DMS53 (cell line): Measurements from ENCODE around the gene OR1F1.
"Not testable (repeated sequence)": the region's sequence is repeated elsewhere in the genome, so short reads cannot be mapped to it uniquely, and the experiment has no call there.

ENCODE experiments used
- DNase-seq: peaks from one replicate; lab custom pipeline; 2025; lab: John Stamatoyannopoulos, UW

The OR1F1 gene

GRCh38 chr16:3150346-3151218 is 37.4 kb upstream of the OR1F1 start:
- DNase-seq: peak; percentile 98

GRCh38 chr16:3152027-3152276 is 36.1 kb upstream of the OR1F1 start:
- DNase-seq: no peak

DNA sequence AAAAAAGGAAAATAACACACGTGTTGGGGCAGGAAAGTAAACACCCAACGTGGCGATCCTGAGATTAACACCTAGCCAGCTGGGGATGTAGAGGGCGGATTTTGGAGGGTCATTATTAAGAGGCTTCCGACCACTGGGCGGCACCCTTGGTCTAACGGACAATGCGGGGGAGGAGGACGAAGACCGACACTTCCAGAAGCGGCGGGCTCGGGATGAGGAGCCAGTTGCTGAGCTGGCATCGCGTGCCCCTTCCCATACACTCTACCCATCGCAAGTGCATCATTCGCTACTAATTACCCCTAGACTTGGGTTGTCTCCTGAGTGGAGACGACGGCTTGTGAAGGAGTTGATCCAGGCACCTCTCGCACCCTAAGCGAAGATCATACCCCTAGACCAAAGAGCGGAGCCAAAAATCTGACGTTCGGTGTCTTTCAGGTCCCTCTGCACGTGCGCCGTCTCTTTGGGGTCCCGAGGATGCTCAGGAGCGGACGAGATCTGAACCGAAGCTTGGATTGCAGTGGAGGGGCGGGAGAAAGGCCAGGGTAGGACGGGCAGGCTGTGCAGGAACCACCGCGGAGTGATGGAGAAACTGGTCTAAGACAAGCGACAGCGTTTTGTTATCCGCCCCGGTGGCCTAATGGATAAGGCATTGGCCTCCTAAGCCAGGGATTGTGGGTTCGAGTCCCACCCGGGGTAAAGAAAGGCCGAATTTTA is 35.6 kb upstream of the OR1F1 start:
- peak; percentile 93 for DNase-seq

GRCh38 chr16:3152991-3153368 is 35.0 kb upstream of the OR1F1 start:
- no peak for DNase-seq

DNA sequence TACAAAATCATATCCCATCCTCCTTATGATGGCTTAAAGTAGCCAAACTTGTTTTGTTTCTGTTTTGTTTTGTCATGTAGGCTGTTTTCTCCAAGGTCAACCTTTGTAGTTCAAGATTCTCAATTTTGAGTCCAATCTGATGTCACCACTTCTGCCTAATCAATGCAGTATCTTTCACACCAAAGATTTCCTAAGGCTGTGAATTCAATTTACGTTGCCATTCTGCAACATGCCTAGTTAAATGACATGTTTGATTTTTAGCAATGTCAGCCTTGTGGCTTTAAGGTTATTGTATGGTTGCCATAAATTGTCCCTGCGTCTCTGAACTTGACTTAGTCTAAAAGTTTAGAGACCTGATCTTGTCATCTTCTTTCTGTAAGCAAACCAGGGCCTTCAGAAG is 32.8 kb upstream of the OR1F1 start:
- no peak for DNase-seq

- DNase-seq: no peak
These were observed 32.0 kb upstream of the OR1F1 start for GRCh38 chr16:3155972-3156371.

DNA sequence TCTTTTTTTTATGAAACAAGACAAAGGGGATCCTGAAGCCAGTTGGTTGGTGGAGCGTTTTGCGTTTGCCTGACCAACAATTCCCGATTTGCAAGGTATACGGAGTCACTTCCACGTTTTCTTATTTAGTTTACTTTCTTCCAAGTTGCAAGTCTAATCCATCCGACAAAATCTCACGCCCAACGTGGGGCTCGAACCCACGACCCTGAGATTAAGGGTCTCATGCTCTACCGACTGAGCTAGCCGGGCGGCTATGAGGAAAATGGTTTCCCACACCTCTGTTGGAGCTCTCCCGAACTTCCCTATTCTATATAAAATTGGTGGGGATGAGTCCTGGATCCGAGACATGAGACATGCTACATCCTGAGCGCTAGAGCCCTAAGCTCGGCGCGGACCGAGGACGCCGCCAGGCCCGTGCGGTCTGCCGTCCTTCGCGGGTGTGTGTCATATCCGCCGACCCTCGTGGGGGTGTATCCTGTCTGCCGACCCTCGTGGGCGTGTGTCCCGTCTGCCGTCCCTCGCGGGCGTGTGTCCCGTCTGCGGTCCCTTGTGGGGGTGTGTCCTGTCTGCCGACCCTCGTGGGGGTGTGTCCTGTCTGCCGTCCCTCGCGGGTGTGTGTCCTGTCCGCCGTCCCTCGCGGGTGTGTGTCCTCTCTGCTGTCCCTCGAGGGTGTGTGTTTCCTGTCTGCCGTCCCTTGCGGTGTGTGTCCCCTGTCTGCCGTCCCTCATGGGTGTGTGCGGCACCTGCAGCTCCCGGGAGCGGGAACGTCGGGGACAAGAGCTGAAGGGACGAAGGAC is 30.6 kb upstream of the OR1F1 start:
- peak; percentile 87 for DNase-seq

- DNase-seq: peak; percentile 65
These were observed 29.9 kb upstream of the OR1F1 start for GRCh38 chr16:3158026-3158509.

DNA sequence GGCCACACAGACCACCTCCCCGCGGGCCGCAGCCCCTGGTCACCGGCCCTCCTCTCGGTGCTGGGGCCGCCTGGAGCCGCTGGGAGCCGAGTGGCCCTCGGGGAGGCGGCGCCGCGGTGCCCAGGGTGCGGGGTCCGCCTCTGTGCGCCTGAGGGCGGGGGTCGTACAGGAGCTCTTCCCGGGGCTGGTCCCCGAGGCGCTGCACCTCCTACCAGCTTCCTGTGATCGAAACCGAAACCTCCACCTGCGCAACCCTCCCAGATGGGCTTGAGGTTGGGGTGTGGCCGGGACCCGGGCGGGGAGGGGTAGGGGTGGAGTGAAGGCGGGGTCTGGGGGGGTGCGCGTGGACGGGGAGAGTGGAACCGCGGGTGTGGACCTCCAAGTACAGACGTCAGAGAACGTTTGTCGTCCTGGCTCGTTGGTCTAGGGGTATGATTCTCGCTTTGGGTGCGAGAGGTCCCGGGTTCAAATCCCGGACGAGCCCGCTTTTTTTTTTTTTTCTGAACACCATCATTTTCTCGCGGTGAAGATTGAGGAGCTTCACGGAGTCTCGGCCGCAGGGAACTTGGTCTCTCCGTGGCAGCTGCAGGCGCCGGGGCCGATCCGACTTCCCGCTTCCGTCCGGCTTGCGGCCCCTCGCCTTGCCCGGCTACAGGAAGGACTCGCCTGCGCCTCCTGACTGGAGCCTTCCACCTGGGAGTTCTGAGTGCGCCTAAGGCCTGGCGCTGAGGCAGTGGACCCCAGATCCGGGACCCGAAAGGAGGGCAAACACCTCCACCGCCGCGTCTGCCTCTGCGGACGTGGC is 29.3 kb upstream of the OR1F1 start:
- DNase-seq: peak; percentile 95

DNA sequence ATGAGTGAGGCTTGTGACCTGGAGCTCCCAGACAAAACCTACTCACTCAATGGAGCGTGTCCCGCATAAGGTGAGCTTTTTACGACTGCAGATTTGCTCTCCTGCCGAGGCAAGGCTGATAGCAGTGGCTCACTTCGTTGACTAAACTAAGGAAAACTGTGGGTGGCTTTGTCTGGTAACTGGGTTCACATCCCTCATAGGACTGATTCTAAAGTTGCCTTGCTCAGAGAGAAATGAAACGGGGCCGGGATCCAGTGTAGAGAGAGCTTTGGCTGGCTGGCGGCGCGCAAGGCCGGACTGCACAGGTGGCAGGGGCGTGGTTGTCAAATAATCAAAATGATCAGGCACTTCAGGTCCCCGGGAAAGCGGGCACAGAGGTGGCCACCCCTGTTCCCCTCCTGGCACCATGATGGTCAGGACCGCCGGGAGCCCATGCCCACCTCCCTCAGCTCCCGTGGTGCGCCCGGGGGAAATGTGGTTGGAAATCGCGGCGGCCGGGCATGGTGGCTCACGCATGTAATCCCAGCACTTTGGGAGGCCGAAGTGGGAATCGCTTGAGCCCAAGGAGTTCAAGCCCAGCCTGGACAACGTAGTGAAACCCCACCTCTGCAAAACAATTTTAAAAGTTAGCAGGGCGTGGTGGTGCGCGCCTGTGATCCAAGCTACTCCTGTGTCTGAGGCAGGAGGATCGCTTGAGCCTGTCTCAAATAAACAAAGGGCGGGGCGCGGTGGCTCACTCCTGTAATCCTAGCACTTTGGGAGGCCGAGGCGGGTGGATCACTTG is 26.6 kb upstream of the OR1F1 start:
- peak; percentile 80 for DNase-seq

- DNase-seq: no peak
These were observed 23.6 kb upstream of the OR1F1 start for GRCh38 chr16:3164121-3164991.

GRCh38 chr16:3165111-3165822 is 22.7 kb upstream of the OR1F1 start:
- no peak for DNase-seq

DNA sequence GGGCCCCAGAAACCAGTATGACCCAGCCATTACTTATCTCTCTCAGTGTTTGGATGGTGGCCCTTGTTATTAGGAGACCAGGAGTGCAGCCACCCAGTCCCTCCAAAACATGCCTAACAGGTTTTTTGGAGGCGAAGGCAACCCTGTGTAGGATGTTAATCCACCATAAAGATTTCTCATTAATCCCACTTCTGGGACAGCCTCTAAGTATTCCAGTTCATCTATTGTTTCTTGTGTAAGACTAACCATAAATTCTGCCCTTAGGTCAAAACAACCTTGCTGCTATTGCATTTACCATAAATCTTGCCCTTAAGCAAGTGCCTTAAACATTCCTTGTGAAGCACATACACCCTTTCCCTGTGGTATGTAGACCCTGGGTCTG is 21.5 kb upstream of the OR1F1 start:
- no peak for DNase-seq

- DNase-seq: not testable (repeated sequence)
These were observed 19.3 kb upstream of the OR1F1 start for GRCh38 chr16:3168729-3169128.

DNA sequence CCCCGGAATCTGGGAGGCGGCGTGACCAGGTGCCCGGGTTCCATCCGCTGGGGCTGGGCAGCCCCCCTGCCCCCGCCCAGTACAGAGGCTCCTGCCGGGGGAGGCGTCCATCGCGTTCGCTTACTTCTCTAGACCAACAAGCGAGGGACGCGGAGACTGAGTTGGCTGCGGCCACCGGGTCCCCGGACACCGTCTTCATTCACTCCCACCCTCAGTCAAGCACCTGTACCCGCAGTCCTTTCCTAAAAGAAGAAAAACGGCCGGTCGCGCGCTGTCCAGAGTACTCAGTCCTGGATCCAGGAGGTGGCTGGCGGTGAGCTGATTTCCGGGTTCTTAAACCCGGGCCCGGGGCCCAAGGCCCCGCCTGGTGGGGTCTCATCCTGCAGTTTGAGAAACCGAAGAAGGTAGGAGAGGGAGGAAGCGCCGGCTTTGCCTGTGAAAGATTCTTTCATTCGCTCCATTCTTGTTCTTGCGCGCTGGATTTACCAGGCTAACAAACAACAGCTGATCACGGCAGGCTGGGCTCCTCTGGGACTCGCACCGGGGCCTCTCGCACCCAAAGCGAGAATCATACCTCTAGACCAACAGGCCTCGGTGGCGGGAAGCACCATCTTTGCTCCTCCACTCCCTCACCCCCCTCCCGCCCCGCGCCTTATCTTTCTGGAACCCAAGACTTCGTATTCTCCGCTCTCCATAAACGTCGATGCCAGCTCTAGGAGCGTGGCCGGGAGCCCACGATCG is 17.4 kb upstream of the OR1F1 start:
- peak; percentile 52 for DNase-seq

DNA sequence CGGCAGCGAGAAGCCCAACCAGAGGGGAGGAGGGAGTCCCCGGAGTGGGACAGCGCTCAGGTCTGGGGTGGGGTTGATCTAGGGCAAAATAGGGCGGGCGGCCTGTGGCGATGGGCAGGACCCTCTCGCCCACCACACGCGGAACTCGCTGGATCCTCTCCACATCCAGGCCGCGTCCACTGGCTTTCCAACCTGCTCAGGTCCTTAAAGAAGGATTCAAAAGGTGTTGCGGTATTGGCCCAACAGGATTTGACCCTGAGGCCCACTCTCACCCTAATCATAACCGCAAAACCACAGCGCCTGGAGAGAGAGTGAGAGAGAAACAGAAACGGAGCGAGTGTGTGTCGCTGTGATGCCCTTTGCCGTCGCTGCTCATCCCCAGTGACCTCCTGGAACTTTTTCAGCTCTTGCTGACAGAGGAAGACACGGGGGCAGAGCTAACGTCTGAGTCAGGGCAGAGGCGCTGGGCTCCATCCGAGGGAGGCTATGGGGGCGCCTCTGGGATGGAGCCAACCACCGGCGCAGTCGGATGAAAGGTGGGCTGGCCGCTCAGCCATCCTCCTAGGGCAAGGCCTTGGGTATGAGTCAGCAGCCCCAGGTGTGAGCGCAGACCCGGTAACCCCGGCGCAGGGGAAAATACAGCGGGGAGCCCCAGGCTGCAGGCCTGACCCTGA is 16.7 kb upstream of the OR1F1 start:
- DNase-seq: peak; percentile 70

- peak; percentile 78 for DNase-seq
These were observed 16.0 kb upstream of the OR1F1 start for GRCh38 chr16:3171855-3172593.
